ENCODE measurements around the gene PARP14. TPM values are rescaled to one million over a fixed set of nuclear protein-coding genes. Genes with fewer than 3 reads are reported as not detected.
"Not testable (repeated sequence)": the region's sequence is repeated elsewhere in the genome, so short reads cannot be mapped to it uniquely, and the experiment has no call there.

PARP14 gene
- total and polyA plus RNA-seq, 8 donors = 5.0 to 49.7 (median 21.6) TPM

GRCh38 chr3:122730240-122730639 is 49.6 kb downstream of the PARP14 start:
- intact Hi-C loops (cut with DNase I; ENCODE audit: low total_unique reads) = no loop called here
- Histone ChIP-seq H3K27ac (no peak overlapping the region), H3K4me3 (no peak overlapping the region), H3K9me3 (no peaks in the 10 kb centered on the region), H3K27me3 (no peaks in the 10 kb centered on the region), H3K4me1 (no peaks in the 10 kb centered on the region), H3K36me3 (peaks cover 0 to 43% (median 35%) of the 10 kb centered on the region in 4 donors)
- 80 to 89% (median 86%) methylated on average over 4 of the region's 4 CpGs for WGBS, 5 donors
- no peak for TF ChIP-seq CTCF (IDR thresholded peaks at IDR 0.05)
- TF ChIP-seq EP300 (IDR thresholded peaks at IDR 0.05) = no peak
- no peak for TF ChIP-seq POLR2A (IDR thresholded peaks at IDR 0.05)
- TF ChIP-seq POLR2AphosphoS5 (IDR thresholded peaks at IDR 0.05) = no peak
- no peak for DNase-seq

GRCh38 chr3:122732682-122733525 is 52.3 kb downstream of the PARP14 start:
- intact Hi-C loops (cut with DNase I; ENCODE audit: low total_unique reads); H3K27me3 ChIP-seq; DNase-seq; H3K4me3 ChIP-seq; H3K27ac ChIP-seq; H3K4me1 ChIP-seq; H3K9me3 ChIP-seq: not testable (repeated sequence)
- H3K36me3 ChIP-seq = peaks cover 0 to 40% (median 27%) of the 10 kb centered on the region in 4 donors
- WGBS, 5 donors = 92 to 95% (median 93%) methylated on average over 16 to 22 of the region's 22 CpGs

GRCh38 chr3:122739172-122739571 is 58.5 kb downstream of the PARP14 start:
- Histone ChIP-seq H3K27me3 (no peaks in the 10 kb centered on the region), H3K36me3 (peaks cover 4 to 42% (median 34%) of the 10 kb centered on the region in 4 donors), H3K4me3 (no peak overlapping the region), H3K27ac (no peak overlapping the region), H3K9me3 (no peaks in the 10 kb centered on the region), H3K4me1 (no peaks in the 10 kb centered on the region)
- no peak for DNase-seq
- 78 to 88% (median 86%) methylated on average over 3 of the region's 3 CpGs for WGBS, 5 donors
- intact Hi-C loops (cut with DNase I; ENCODE audit: low total_unique reads) = no loop called here
- TF ChIP-seq CTCF (IDR thresholded peaks at IDR 0.05) (no peak), EP300 (IDR thresholded peaks at IDR 0.05) (no peak), POLR2AphosphoS5 (IDR thresholded peaks at IDR 0.05) (no peak), POLR2A (IDR thresholded peaks at IDR 0.05) (no peak)

- Histone ChIP-seq H3K4me3 (no peak overlapping the region), H3K36me3 (peaks cover 4 to 46% (median 35%) of the 10 kb centered on the region in 4 donors), H3K27me3 (no peaks in the 10 kb centered on the region), H3K4me1 (no peaks in the 10 kb centered on the region), H3K9me3 (no peaks in the 10 kb centered on the region), H3K27ac (no peak overlapping the region)
- intact Hi-C loops (cut with DNase I; ENCODE audit: low total_unique reads) = no loop called here
- no peak for DNase-seq
- TF ChIP-seq EP300 (IDR thresholded peaks at IDR 0.05) = no peak
- TF ChIP-seq CTCF (IDR thresholded peaks at IDR 0.05) = no peak
- TF ChIP-seq POLR2AphosphoS5 (IDR thresholded peaks at IDR 0.05) = no peak
- no peak for TF ChIP-seq POLR2A (IDR thresholded peaks at IDR 0.05)
These were observed 61.6 kb downstream of the PARP14 start for GRCh38 chr3:122742234-122742633.

GRCh38 chr3:122743581-122744120 is 63.0 kb downstream of the PARP14 start:
- Histone ChIP-seq H3K4me3 (no peak overlapping the region), H3K36me3 (peaks cover 4 to 50% (median 35%) of the 10 kb centered on the region in 4 donors), H3K27me3 (no peaks in the 10 kb centered on the region), H3K4me1 (no peaks in the 10 kb centered on the region), H3K27ac (no peak overlapping the region), H3K9me3 (no peaks in the 10 kb centered on the region)
- DNase-seq = no peak
- no peak for TF ChIP-seq POLR2AphosphoS5 (IDR thresholded peaks at IDR 0.05)
- no peak for TF ChIP-seq EP300 (IDR thresholded peaks at IDR 0.05)
- no peak for TF ChIP-seq POLR2A (IDR thresholded peaks at IDR 0.05)
- no peak for TF ChIP-seq CTCF (IDR thresholded peaks at IDR 0.05)
- 94 to 97% (median 96%) methylated on average over 4 of the region's 4 CpGs for WGBS, 5 donors
- intact Hi-C loops (cut with DNase I; ENCODE audit: low total_unique reads) = no loop called here

Data from stomach (tissue), 9 donors.